Measurements from ENCODE around the gene CIAO1. TPM values are rescaled to one million over a fixed set of nuclear protein-coding genes. Genes with fewer than 3 reads are reported as not detected.
A peak's percentile ranks its signal among the peaks of the same experiment; 100 is the strongest.

The CIAO1 gene
- total RNA-seq, 3 donors from 2014 or later = 106 to 114 (median 109) TPM

- H3K4me1 Mint-ChIP-seq (ENCODE audit: low read depth) = peaks cover 47% of the 10 kb centered on the region
Observed at GRCh38 chr2:96317584-96317997, 51.6 kb downstream of the CIAO1 start.

GRCh38 chr2:96318723-96319122, 52.7 kb downstream of the CIAO1 start:
- Mint-ChIP-seq H3K27me3 (ENCODE audit: low read depth) (no peaks in the 10 kb centered on the region), H3K36me3 (ENCODE audit: insufficient read depth) (no peaks in the 10 kb centered on the region), H3K4me1 (ENCODE audit: low read depth) (peaks cover 52% of the 10 kb centered on the region), H3K4me3 (no peak overlapping the region), H3K9me3 (no peaks in the 10 kb centered on the region)
- DNase-seq = no peak
- no peak for ATAC-seq

More at GRCh38 chr2:96317584-96317997, 51.6 kb downstream of the CIAO1 start:
- ATAC-seq (no peak), DNase-seq (no peak)
- Mint-ChIP-seq H3K36me3 (ENCODE audit: insufficient read depth) (no peaks in the 10 kb centered on the region), H3K9me3 (no peaks in the 10 kb centered on the region), H3K4me3 (no peak overlapping the region), H3K27me3 (ENCODE audit: low read depth) (no peaks in the 10 kb centered on the region)

- Mint-ChIP-seq H3K36me3 (ENCODE audit: insufficient read depth) (no peaks in the 10 kb centered on the region), H3K4me3 (peak overlapping the region; percentile 37), H3K4me1 (ENCODE audit: low read depth) (peaks cover 56% of the 10 kb centered on the region), H3K27me3 (ENCODE audit: low read depth) (no peaks in the 10 kb centered on the region), H3K9me3 (no peaks in the 10 kb centered on the region)
- ATAC-seq = no peak
- no peak for DNase-seq
Observed at GRCh38 chr2:96319396-96319795, 53.4 kb downstream of the CIAO1 start.

GRCh38 chr2:96320326-96320725, 54.3 kb downstream of the CIAO1 start:
- peaks cover 58% of the 10 kb centered on the region for H3K4me1 Mint-ChIP-seq (ENCODE audit: low read depth)

DNA sequence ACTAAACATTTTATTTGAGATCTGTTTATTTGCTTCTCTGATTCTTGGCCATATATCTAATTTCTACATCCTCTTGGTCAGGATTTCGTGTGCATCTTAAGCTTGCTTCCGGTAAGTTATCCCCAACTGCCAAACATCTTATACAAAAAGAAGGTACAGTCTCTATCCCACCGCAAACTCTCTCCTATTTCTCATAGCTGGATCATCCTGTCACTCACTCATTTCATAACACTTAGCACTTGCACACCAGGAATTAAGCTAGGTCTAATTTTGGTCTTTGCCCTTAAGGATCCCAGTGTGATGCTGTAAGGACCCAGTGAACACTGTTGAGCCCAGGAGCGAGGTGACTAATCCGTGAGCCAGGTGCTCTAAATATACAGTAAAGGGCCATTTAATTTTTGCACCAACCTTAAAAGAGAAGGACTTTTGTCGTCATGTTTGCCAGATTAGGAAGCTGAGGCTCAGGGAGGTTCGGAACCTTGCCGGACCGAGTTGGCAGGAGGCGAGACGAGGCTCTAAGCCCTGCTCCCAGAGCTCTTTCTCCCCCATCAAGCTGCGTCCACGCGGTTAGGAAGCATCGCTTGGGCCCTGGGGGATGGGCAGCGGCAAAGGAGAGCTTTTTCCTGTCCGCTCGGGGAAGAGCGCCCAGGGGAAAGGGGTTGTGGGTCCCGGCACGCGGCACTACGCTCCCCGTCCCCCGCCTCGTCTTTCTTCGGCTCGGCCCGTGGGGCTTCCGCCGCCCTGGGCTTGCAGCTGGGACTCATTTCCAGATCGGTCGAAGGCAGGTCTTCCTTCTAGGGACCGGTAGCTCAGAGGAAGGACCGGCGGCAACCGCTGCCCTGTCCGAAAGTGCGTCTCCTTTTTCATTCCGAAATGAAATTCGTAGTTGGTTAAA, 55.0 kb downstream of the CIAO1 start:
- DNase-seq (peak; percentile 10), ATAC-seq (peak; percentile 20 to 29)
- H3K27me3 Mint-ChIP-seq (ENCODE audit: low read depth) = no peaks in the 10 kb centered on the region
- no peaks in the 10 kb centered on the region for H3K36me3 Mint-ChIP-seq (ENCODE audit: insufficient read depth)
- H3K4me1 Mint-ChIP-seq (ENCODE audit: low read depth) = peaks cover 58% of the 10 kb centered on the region
- peak overlapping the region; percentile 79 for H3K4me3 Mint-ChIP-seq
- no peaks in the 10 kb centered on the region for H3K9me3 Mint-ChIP-seq

More at GRCh38 chr2:96320326-96320725, 54.3 kb downstream of the CIAO1 start:
- no peak for DNase-seq
- H3K4me3 Mint-ChIP-seq = peak overlapping the region; percentile 79
- H3K27me3 Mint-ChIP-seq (ENCODE audit: low read depth) = no peaks in the 10 kb centered on the region
- no peaks in the 10 kb centered on the region for H3K36me3 Mint-ChIP-seq (ENCODE audit: insufficient read depth)
- H3K9me3 Mint-ChIP-seq = no peaks in the 10 kb centered on the region
- no peak for ATAC-seq

Other genes with a start within 250 kb of the CIAO1 start
- 10 to 100 TPM in 1 of 3 donors, 1 to 10 TPM in 1, under 1 TPM in 1; 0.20 to 12.8 (median 9.3) TPM for gene GPAT2, start 231.3 kb upstream of the CIAO1 start, total RNA-seq
- gene ADRA2B, start 149.7 kb upstream of the CIAO1 start, total RNA-seq = under 1 TPM; 0.40 to 0.57 (median 0.40) TPM
- 1 to 10 TPM; 2.3 to 3.0 (median 2.8) TPM for gene ASTL, start 127.7 kb upstream of the CIAO1 start, total RNA-seq
- 100 to 1,000 TPM; 365 to 525 (median 419) TPM for gene DUSP2, start 120.8 kb upstream of the CIAO1 start, total RNA-seq
- 100 to 1,000 TPM; 241 to 281 (median 267) TPM for gene STARD7, start 57.4 kb upstream of the CIAO1 start, total RNA-seq
- gene TMEM127, start 228 bp upstream of the CIAO1 start, total RNA-seq = 10 to 100 TPM; 31.9 to 37.5 (median 36.9) TPM
- gene SNRNP200, start 39.3 kb downstream of the CIAO1 start, total RNA-seq = 100 to 1,000 TPM; 219 to 232 (median 223) TPM
- 10 to 100 TPM; 30.2 to 39.5 (median 31.6) TPM for gene ITPRIPL1, start 59.1 kb downstream of the CIAO1 start, total RNA-seq
- 10 to 100 TPM; 15.5 to 22.9 (median 16.4) TPM for gene NCAPH, start 69.5 kb downstream of the CIAO1 start, total RNA-seq
- gene NEURL3, start 239.1 kb downstream of the CIAO1 start, total RNA-seq = under 1 TPM in 2 of 3 donors, not detected in 1; 0.26 to 0.38 TPM